ENCODE results near the gene SGMS1. TPM values are rescaled to one million over a fixed set of nuclear protein-coding genes. Genes with fewer than 3 reads are reported as not detected.

The SGMS1 gene
- total and polyA plus RNA-seq, 10 donors = 5.9 to 84.3 (median 34.6) TPM

- DNase-seq = no peak
- TF ChIP-seq POLR2A (IDR thresholded peaks at IDR 0.05) (no peak), CTCF (IDR thresholded peaks at IDR 0.05 in 8 of 11, conservative IDR thresholded peaks at IDR 0.05 in 3 of 11) (no peak), POLR2AphosphoS5 (IDR thresholded peaks at IDR 0.05) (no peak)
- Histone ChIP-seq H3K9me3 (peaks cover 0 to 3% (median 0%) of the 10 kb centered on the region in 8 donors), H3K27me3 (replicated peaks in 1 of 7) (no peaks in the 10 kb centered on the region), H3K27ac (no peak overlapping the region), H3K36me3 (peaks cover 0 to 15% (median 0%) of the 10 kb centered on the region in 6 donors), H3K4me1 (peaks cover 0 to 46% (median 7%) of the 10 kb centered on the region in 6 donors), H3K4me3 (no peak overlapping the region)
- intact Hi-C loops (cut with DNase I; ENCODE audit: low total_unique reads) = no loop called here
Observed at GRCh38 chr10:50318129-50318528, 305.6 kb downstream of the SGMS1 start.

- H3K9me3 ChIP-seq = peaks cover 0 to 9% (median 2%) of the 10 kb centered on the region in 8 donors
- H3K27ac ChIP-seq = no peak overlapping the region
- H3K36me3 ChIP-seq = peaks cover 0 to 24% (median 0%) of the 10 kb centered on the region in 6 donors
- no peak for DNase-seq
- TF ChIP-seq POLR2A (IDR thresholded peaks at IDR 0.05) (no peak), POLR2AphosphoS5 (IDR thresholded peaks at IDR 0.05) (no peak), CTCF (IDR thresholded peaks at IDR 0.05 in 8 of 11, conservative IDR thresholded peaks at IDR 0.05 in 3 of 11) (no peak)
- 77 to 88% (median 84%) methylated on average over 5 of the region's 5 CpGs for WGBS, 5 donors
- intact Hi-C loops (cut with DNase I; ENCODE audit: low total_unique reads) = no loop called here
- no peaks in the 10 kb centered on the region for H3K27me3 ChIP-seq (replicated peaks in 1 of 7)
- H3K4me1 ChIP-seq = peaks cover 0 to 38% (median 3%) of the 10 kb centered on the region in 6 donors
- H3K4me3 ChIP-seq = no peak overlapping the region
Observed at GRCh38 chr10:50316695-50317648, 306.8 kb downstream of the SGMS1 start.

DNA sequence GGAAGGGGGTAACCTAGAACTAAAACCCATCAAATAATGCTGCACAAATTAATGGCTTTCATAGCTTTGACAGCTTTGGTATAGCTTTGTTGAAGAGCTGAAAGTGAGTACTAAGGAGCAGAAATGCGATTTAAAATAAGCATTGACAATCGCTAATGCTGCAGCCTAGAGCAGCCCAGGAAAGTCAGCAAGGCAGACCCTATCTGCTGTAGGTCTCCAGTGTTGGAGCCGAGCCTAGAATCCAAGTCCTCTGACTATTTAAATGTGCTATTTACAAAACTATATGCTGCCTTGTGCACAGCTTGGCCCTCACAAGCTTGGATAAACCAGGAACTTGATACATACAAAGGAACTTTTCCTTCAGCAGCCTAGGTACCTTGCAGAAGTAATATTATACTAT, 307.6 kb downstream of the SGMS1 start:
- intact Hi-C loops (cut with DNase I; ENCODE audit: low total_unique reads) = no loop called here
- WGBS, 5 donors = 89 to 92% (median 92%) methylated on average over 3 of the region's 3 CpGs
- Histone ChIP-seq H3K27ac (no peak overlapping the region), H3K9me3 (peaks cover 0 to 9% (median 2%) of the 10 kb centered on the region in 8 donors), H3K4me1 (peaks cover 0 to 30% (median 2%) of the 10 kb centered on the region in 6 donors), H3K27me3 (replicated peaks in 1 of 7) (no peaks in the 10 kb centered on the region), H3K4me3 (no peak overlapping the region), H3K36me3 (peaks cover 0 to 29% (median under 1%) of the 10 kb centered on the region in 6 donors)
- DNase-seq = no peak
- no peak for TF ChIP-seq POLR2AphosphoS5 (IDR thresholded peaks at IDR 0.05)
- TF ChIP-seq POLR2A (IDR thresholded peaks at IDR 0.05) = no peak
- TF ChIP-seq CTCF (IDR thresholded peaks at IDR 0.05 in 8 of 11, conservative IDR thresholded peaks at IDR 0.05 in 3 of 11) = no peak

DNA sequence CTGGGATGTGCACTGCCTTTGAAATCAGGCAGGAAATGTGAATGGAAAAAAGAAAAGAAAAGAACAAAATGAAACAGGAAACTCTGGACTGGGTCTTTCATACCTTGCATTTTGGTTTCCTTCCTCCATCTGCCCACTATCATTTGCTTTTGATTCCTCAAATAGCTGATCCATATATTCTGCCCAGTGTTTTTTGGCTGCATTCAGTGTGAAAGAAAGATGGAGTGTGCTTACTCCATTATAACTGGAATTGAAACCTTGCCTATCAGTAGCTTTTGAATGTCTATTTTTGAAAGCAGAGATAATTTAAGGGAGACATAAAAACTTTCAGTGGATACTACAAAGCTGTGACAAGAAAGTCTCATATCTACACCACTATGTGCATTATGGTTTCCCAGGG, 308.3 kb downstream of the SGMS1 start:
- intact Hi-C loops (cut with DNase I; ENCODE audit: low total_unique reads) = no loop called here
- Histone ChIP-seq H3K9me3 (peaks cover 0 to 9% (median 2%) of the 10 kb centered on the region in 8 donors), H3K4me3 (no peak overlapping the region), H3K4me1 (peaks cover 0 to 25% (median 2%) of the 10 kb centered on the region in 6 donors), H3K27me3 (replicated peaks in 1 of 7) (no peaks in the 10 kb centered on the region), H3K27ac (no peak overlapping the region), H3K36me3 (peaks cover 0 to 36% (median 7%) of the 10 kb centered on the region in 6 donors)
- TF ChIP-seq POLR2A (IDR thresholded peaks at IDR 0.05) (no peak), CTCF (IDR thresholded peaks at IDR 0.05 in 8 of 11, conservative IDR thresholded peaks at IDR 0.05 in 3 of 11) (no peak), POLR2AphosphoS5 (IDR thresholded peaks at IDR 0.05) (no peak)
- DNase-seq = no peak
